Keratinocyte (primary cell): Measurements from ENCODE around the gene CTTN. TPM values are rescaled to one million over a fixed set of nuclear protein-coding genes. Genes with fewer than 3 reads are reported as not detected.

Experiments used
- DNase-seq: peaks from one replicate; pipeline ENCODE4 v3.0.0-alpha.2; 2011; ENCODE audit warnings: low read depth, missing footprints, low spot score
- FAIRE-seq: peaks from 2 replicates; lab custom pipeline; 2011; peaks lifted over from hg19 to GRCh38; lab: Jason Lieb, UNC
- H2AFZ ChIP-seq: 2 replicates; pipeline ENCODE4 v1.6.0; 2012; ENCODE audit warnings: low read length, control low read depth, inconsistent platforms; ENCODE audit not compliant: control insufficient read depth
- H3K27ac ChIP-seq: 2 replicates; pipeline ENCODE4 v1.5.1; 2011; ENCODE audit warnings: low read length; ENCODE audit not compliant: control insufficient read depth, insufficient read depth
- H3K27me3 ChIP-seq: 3 replicates; pipeline ENCODE4 v1.6.0; 2011; ENCODE audit warnings: low read length; ENCODE audit not compliant: control insufficient read depth, insufficient read depth; ENCODE audit errors: extremely low read depth
- H3K36me3 ChIP-seq, 2 experiments: 2 replicates in 1 of 2; 3 replicates in 1 of 2; pipeline ENCODE4 v1.5.1; 2011; ENCODE audit warnings: low read length in 2 of 2, mild to moderate bottlenecking in 1 of 2; ENCODE audit not compliant: control insufficient read depth in 2 of 2, insufficient read depth in 2 of 2; ENCODE audit errors: extremely low read depth in 1 of 2
- H3K4me1 ChIP-seq: 3 replicates; pipeline ENCODE4 v1.5.1; 2011; ENCODE audit warnings: low read length; ENCODE audit not compliant: control insufficient read depth, insufficient read depth; ENCODE audit errors: extremely low read depth
- H3K4me2 ChIP-seq: 3 replicates; pipeline ENCODE4 v1.6.0; 2011; ENCODE audit warnings: low read depth, low read length; ENCODE audit not compliant: control insufficient read depth, insufficient read depth; ENCODE audit errors: extremely low read depth
- H3K4me3 ChIP-seq, 3 experiments: fragments of 200-600 bp in 1 of 3; sonication (generic) in 1 of 3; 2 replicates in 2 of 3; 3 replicates in 1 of 3; pipeline ENCODE4 v1.5.1; 2011 to 2016; ENCODE audit warnings: low read length in 3 of 3, mild to moderate bottlenecking in 3 of 3, control low read depth in 2 of 3, inconsistent platforms in 1 of 3, low read depth in 1 of 3, mixed read lengths in 1 of 3, mixed run types in 1 of 3, moderate library complexity in 1 of 3; ENCODE audit not compliant: control insufficient read depth in 2 of 3, insufficient read depth in 2 of 3; ENCODE audit errors: extremely low read depth in 1 of 3
- H3K79me2 ChIP-seq: 2 replicates; pipeline ENCODE4 v1.6.0; 2012; ENCODE audit warnings: low read length; ENCODE audit not compliant: control insufficient read depth, insufficient read depth
- H3K9ac ChIP-seq: 3 replicates; pipeline ENCODE4 v1.6.0; 2011; ENCODE audit warnings: low read length; ENCODE audit not compliant: control insufficient read depth, insufficient read depth; ENCODE audit errors: extremely low read depth
- H3K9me1 ChIP-seq: 3 replicates; pipeline ENCODE4 v1.6.0; 2011; ENCODE audit warnings: low read length; ENCODE audit not compliant: control insufficient read depth, insufficient read depth; ENCODE audit errors: extremely low read depth
- H3K9me3 ChIP-seq: 2 replicates; pipeline ENCODE4 v1.5.1; 2012; ENCODE audit warnings: low read depth, low read length; ENCODE audit not compliant: control insufficient read depth
- H4K20me1 ChIP-seq: 3 replicates; pipeline ENCODE4 v1.6.0; 2011; ENCODE audit warnings: low read length; ENCODE audit not compliant: control insufficient read depth, insufficient read depth; ENCODE audit errors: extremely low read depth
- CTCF ChIP-seq, 3 experiments: IDR thresholded peaks in 1 of 3; conservative IDR thresholded peaks in 1 of 3; optimal IDR thresholded peaks in 1 of 3; 2 replicates in 2 of 3; 3 replicates in 1 of 3; pipeline versions ENCODE3 to v1.5.1; 2011; ENCODE audit warnings: low read length in 3 of 3, mild to moderate bottlenecking in 3 of 3, moderate library complexity in 2 of 3, control low read depth in 1 of 3, inconsistent platforms in 1 of 3; ENCODE audit not compliant: insufficient read depth in 2 of 3; ENCODE audit errors: extremely low read depth in 1 of 3
- EZH2 ChIP-seq: IDR thresholded peaks from one replicate; pipeline ENCODE4 v1.6.1; 2012; ENCODE audit warnings: inconsistent platforms, mild to moderate bottlenecking, low read length, moderate library complexity
- dilution Hi-C: fragments of 300-500 bp; cut with MboI; formaldehyde crosslinking; loops from one replicate; pipeline ENCODE4 v1.7.0; 2020; ENCODE audit warnings: low sequenced_read_pairs; ENCODE audit not compliant: extremely low pct_ligation_motif_present
- polyA plus RNA-seq, 5 experiments: library from polyadenylated mRNA; depleted of rRNA in 3 of 5; stranded (reverse) in 3 of 5; stranded (forward) in 1 of 5; unstranded in 1 of 5; fragments of >200 nt; gene quantifications; 1 replicate in 1 of 5; 2 replicates in 3 of 5; 3 replicates in 1 of 5; pipeline versions ENCODE4 v1.2.1 to v1.2.3, GENCODE V29; 2011 to 2012; ENCODE audit warnings: missing spikeins in 2 of 5, low read depth in 1 of 5, low replicate concordance in 1 of 5

CTTN gene
- polyA plus RNA-seq, 1 donor (not counting 4 experiments of a cell fraction or from before 2014, with no cell fraction given), result 184 TPM

- no peak overlapping the region for H3K27ac ChIP-seq
- no peaks in the 10 kb centered on the region for H3K27me3 ChIP-seq
- dilution Hi-C loops, result no loop called here
- no peak overlapping the region for H3K4me2 ChIP-seq
- DNase-seq, result no peak
- no peak overlapping the region for H2AFZ ChIP-seq
- no peaks in the 10 kb centered on the region for H3K9me1 ChIP-seq
- H3K36me3 ChIP-seq, result peaks cover 13% of the 10 kb centered on the region in 2 experiments
- H4K20me1 ChIP-seq, result peaks cover 4% of the 10 kb centered on the region
- no peak for FAIRE-seq
- H3K9me3 ChIP-seq, result no peaks in the 10 kb centered on the region
- peaks cover 4% of the 10 kb centered on the region for H3K79me2 ChIP-seq
- no peak overlapping the region for H3K9ac ChIP-seq
- no peaks in the 10 kb centered on the region for H3K4me1 ChIP-seq
- TF ChIP-seq EZH2 (no peak), CTCF (optimal IDR thresholded peaks at IDR 0.05 in 1 of 3, IDR thresholded peaks at IDR 0.05 in 1 of 3, conservative IDR thresholded peaks at IDR 0.05 in 1 of 3; ENCODE audit: extremely low read depth in 1 of 3, insufficient read depth in 2 of 3, low read length in 3 of 3) (no peak)
- H3K4me3 ChIP-seq, result no peak overlapping the region
These were observed 14.4 kb upstream of the CTTN start for GRCh38 chr11:70383664-70384565.

GRCh38 chr11:70384566-70385152 is 13.7 kb upstream of the CTTN start:
- Histone ChIP-seq H3K27me3 (no peaks in the 10 kb centered on the region), H3K36me3 (peaks cover 11 to 12% of the 10 kb centered on the region in 2 experiments), H3K4me3 (no peak overlapping the region), H4K20me1 (peaks cover 4% of the 10 kb centered on the region), H3K27ac (no peak overlapping the region), H3K9me1 (no peaks in the 10 kb centered on the region), H3K4me1 (no peaks in the 10 kb centered on the region), H3K79me2 (peaks cover 4% of the 10 kb centered on the region), H3K9ac (no peak overlapping the region), H2AFZ (no peak overlapping the region), H3K9me3 (no peaks in the 10 kb centered on the region), H3K4me2 (no peak overlapping the region)
- FAIRE-seq, result no peak
- no peak for DNase-seq
- dilution Hi-C loops, result no loop called here
- TF ChIP-seq CTCF (optimal IDR thresholded peaks at IDR 0.05 in 1 of 3, IDR thresholded peaks at IDR 0.05 in 1 of 3, conservative IDR thresholded peaks at IDR 0.05 in 1 of 3; ENCODE audit: extremely low read depth in 1 of 3, insufficient read depth in 2 of 3, low read length in 3 of 3) (no peak), EZH2 (no peak)
